Measurements from ENCODE around the gene SHROOM3.

The SHROOM3 gene

GRCh38 chr4:76740192-76740591 is 305.2 kb downstream of the SHROOM3 start:
- FAIRE-seq: no peak
- no peak for DNase-seq (ENCODE audit: low spot score)

DNA sequence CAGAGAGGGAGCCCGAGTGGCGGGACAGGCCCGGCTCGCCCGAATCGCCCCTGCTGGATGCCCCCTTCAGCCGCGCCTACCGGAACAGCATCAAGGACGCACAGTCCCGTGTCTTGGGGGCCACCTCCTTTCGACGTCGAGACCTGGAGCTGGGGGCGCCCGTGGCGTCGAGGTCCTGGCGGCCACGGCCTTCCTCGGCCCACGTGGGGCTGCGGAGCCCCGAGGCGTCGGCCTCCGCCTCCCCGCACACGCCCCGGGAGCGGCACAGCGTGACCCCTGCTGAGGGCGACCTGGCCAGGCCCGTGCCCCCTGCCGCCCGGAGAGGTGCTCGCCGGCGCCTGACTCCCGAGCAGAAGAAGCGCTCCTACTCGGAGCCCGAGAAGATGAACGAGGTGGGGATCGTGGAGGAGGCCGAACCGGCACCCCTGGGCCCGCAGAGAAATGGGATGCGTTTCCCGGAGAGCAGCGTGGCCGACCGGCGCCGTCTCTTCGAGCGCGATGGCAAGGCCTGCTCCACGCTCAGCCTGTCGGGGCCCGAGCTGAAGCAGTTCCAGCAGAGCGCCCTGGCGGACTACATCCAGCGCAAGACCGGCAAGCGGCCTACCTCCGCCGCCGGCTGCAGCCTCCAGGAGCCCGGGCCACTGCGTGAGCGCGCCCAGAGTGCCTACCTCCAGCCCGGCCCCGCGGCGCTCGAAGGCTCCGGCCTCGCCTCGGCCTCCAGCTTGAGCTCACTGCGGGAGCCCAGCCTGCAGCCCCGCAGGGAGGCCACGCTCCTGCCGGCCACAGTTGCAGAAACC is 306.0 kb downstream of the SHROOM3 start:
- no peak for DNase-seq (ENCODE audit: low spot score)
- FAIRE-seq: no peak

GRCh38 chr4:76741663-76742020 is 306.6 kb downstream of the SHROOM3 start:
- DNase-seq (ENCODE audit: low spot score) (no peak), FAIRE-seq (no peak)

DNA sequence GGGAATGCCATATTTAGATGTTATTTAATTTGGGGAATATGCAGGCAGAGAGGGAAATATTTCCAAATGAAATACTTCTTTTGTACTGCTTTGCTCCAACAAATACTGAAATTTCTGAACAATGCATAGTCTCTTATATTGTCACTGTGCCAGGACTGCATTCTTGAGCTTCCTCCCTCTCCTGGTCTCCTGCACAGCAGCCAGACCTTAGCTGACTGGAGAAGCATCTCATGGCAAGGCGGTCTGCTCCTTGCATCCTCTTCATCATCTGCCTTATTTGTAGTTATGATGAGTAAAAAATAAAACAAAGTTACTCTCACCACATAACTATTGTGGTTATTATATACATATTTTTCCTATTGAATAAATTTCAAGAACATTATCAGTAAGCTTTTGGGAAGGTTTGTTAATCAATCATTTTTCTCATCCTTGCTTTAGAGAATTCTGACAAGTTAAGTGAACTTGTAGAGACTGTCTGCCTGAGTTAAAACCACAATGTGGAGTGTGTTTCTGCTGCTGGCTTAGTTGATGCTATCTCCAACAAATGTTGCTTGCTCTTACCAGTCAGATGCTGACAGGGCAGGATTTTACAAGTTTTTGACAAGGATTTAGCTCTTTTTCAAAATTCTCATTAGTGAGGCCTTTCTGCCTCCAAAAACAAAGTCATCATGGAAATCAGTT is 309.4 kb downstream of the SHROOM3 start:
- FAIRE-seq: no peak
- no peak for DNase-seq (ENCODE audit: low spot score)

DNA sequence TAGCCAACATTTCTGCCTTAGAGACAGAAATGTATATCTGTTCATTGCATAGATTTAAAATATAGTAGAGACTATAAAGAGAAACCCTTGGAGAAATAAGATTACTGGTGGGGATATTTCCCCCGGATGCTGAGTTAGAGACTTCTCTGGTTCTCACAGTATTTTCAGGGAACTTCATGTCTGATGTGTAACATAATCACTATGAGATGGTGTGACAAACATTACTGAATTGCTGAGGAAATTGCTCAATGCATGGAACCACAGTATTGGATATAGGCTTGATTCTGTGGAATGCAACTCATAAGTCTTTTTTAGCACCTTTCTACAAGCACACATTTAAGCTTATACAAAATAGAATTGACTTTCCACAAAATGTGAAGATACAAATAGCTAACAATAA is 310.2 kb downstream of the SHROOM3 start:
- FAIRE-seq (no peak), DNase-seq (ENCODE audit: low spot score) (no peak)

- DNase-seq (ENCODE audit: low spot score) (no peak), FAIRE-seq (no peak)
Observed at GRCh38 chr4:76747563-76747962, 312.5 kb downstream of the SHROOM3 start.

DNA sequence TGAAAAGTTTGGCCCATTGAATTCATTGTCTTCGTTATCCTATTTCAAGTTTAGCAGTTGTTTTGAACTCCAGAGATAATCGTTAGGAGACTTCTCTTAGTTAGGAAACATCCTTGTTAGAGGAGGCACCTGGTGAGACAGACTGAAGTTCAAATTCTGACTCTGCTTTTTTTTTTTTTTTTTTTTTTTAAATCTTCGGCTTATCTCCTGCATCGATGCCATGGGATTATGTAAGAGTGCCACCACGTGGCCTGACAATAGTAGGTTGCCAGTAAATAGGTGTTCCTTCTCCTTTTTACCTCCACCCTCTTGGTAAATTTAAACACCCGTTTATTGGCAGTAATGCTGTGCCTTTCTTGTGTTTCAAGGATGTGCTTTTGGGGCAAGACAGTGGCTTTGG is 313.6 kb downstream of the SHROOM3 start:
- DNase-seq (ENCODE audit: low spot score): peak; percentile 13
- no peak for FAIRE-seq

- DNase-seq (ENCODE audit: low spot score) (no peak), FAIRE-seq (no peak)
Observed at GRCh38 chr4:76749355-76749754, 314.3 kb downstream of the SHROOM3 start.

GRCh38 chr4:76750716-76751115 is 315.7 kb downstream of the SHROOM3 start:
- FAIRE-seq (no peak), DNase-seq (ENCODE audit: low spot score) (no peak)

DNA sequence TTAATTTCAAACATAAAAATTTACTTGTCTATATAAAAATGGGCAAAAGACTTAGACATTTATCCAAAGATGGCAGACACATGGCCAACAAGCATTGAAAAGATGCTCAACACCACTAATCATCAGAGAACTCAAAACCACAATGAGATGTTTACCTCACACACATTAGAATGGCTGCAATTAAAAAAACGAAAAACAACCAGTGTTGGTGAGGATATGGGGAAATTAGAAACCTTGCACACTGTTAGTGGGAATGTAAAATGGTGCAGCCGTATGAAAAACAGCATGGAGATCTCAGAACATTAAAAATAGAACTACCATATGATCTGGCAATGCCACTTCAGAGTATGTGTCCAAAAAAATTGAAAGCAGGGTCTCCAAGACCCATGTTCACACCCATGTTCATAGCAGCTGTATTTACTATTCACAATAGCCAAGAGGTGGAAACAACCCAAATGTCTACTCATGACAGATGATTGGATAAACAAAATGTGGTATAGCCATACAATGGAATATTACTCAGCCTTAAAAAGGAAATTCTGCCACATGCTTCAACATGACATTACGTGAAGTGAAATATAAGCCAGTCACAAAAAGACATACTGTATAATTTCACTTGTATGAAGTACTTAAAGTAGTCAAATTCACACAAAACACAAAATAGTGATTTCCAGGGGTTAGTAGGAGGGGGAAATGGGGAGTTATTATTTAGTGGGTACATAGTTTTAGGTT is 316.7 kb downstream of the SHROOM3 start:
- no peak for DNase-seq (ENCODE audit: low spot score)
- FAIRE-seq: no peak

- FAIRE-seq (peak; percentile 95), DNase-seq (ENCODE audit: low spot score) (peak; percentile 91)
Observed at GRCh38 chr4:76752861-76753501, 318.0 kb downstream of the SHROOM3 start.

DNA sequence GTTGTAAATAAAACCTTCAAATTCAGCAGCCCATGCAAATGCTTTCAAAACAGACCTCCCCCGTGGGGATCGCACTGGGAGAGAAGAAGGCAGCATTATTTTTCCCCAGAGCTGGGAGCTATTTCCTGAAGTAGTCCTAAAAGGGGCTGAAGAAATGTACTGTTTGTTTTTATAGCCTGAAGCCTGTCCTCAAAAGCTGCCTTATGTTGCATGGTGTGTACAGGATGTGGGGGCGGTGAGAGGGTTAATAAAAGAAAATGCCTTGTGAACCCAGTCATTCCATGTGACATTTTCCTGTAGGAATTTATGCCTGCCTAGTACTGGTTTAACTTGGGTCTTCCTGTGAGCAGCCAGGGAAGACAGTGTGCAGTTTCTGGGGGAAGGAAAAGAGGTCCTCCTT is 318.8 kb downstream of the SHROOM3 start:
- FAIRE-seq: peak; percentile 79
- DNase-seq (ENCODE audit: low spot score): peak; percentile 86

GRCh38 chr4:76754439-76754838 is 319.4 kb downstream of the SHROOM3 start:
- FAIRE-seq: no peak

DNA sequence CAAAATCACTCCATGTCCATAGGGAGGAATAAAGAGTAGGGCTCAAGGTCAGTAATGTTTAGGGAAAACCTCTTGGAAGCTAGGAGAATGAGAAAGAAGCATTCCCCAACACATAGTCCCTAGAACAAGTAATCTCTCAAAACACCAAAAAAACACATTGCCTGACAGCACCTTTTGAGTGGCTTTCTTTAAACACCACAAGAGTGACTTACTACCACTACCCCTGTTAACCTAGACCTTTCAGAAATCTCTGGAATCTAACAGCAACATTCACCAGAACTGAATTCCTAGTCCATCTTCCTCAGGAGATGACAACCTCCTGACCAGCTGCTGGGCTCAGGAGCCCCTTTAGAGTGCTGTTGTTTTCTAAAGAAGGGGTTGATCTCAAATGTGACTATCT is 320.7 kb downstream of the SHROOM3 start:
- FAIRE-seq: no peak

More at GRCh38 chr4:76754439-76754838, 319.4 kb downstream of the SHROOM3 start:
- DNase-seq (ENCODE audit: low spot score): no peak

GRCh38 chr4:76756416-76756815 is 321.4 kb downstream of the SHROOM3 start:
- no peak for DNase-seq (ENCODE audit: low spot score)
- FAIRE-seq: no peak

More for the DNA sequence above, 320.7 kb downstream of the SHROOM3 start:
- DNase-seq (ENCODE audit: low spot score): no peak

DNA sequence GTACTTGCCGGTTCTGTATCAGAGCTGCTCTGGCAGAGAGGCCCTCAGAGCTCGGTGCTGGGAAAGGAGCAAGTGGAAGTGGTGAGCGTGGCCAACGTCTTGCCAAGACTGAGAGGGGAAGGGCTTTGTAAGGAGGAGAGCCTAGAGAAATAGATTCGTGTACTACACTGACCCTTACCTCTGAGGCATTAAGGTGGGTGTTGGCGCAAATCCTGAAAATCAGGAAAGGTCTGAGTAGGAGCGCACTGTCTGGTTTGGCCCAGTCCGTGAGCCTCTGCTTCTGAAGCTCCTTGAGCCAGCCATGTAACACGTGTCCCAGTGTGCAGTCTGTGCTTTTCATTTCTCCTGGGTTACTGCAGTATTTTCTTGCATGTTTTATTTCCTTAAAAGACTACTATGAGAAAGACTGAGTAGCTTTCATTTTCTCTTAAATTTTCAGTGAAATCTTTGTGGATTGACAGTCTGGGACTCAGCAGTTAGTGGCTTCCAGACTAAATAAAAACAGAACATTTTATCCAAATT is 322.4 kb downstream of the SHROOM3 start:
- FAIRE-seq: no peak

DNA sequence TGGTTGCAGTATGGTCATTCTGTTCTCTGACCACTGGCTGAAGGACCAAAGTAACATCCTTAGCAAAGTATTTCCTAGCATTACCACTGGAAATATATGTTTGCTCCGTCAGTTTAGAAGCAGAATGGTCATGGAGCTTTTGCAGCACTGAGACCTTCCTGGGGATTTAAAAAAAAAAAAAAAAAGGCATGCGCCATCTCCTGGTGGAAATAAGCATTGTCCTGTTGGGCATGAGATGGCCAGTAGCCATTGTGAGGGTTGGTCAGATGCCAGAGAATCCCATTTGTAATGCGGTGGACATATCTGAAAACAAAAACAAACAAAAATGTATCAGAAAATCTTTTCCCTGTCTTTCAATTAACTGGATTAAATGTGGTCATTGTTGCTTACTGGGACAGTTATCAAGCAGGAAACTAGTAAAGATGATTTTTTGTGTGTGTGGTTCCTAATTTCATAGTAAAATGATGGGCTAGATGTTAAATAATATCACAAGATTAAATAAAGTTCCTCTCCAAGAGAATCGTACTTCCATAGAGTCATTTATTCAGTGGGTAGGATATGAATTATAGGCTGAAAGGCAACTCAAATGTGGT is 323.4 kb downstream of the SHROOM3 start:
- FAIRE-seq: peak; percentile 73

More for the DNA sequence above, 322.4 kb downstream of the SHROOM3 start:
- DNase-seq (ENCODE audit: low spot score): no peak

GRCh38 chr4:76758996-76759395 is 324.0 kb downstream of the SHROOM3 start:
- peak; percentile 7 for FAIRE-seq
- peak; percentile 21 for DNase-seq (ENCODE audit: low spot score)

More for the DNA sequence above, 323.4 kb downstream of the SHROOM3 start:
- peak; percentile 34 for DNase-seq (ENCODE audit: low spot score)

- no peak for DNase-seq (ENCODE audit: low spot score)
- FAIRE-seq: no peak
Observed at GRCh38 chr4:76760193-76760592, 325.2 kb downstream of the SHROOM3 start.

- DNase-seq (ENCODE audit: low spot score) (no peak), FAIRE-seq (no peak)
Observed at GRCh38 chr4:76762137-76763130, 327.4 kb downstream of the SHROOM3 start.
